ENCODE results near the gene PCBP3.

Gene PCBP3

GRCh38 chr21:45913886-45914285, 270.4 kb downstream of the PCBP3 start:
- Histone ChIP-seq H3F3A (ENCODE audit: insufficient read depth) (no peaks in the 10 kb centered on the region), H2AFZ (ENCODE audit: low read depth, low read length, severe bottlenecking) (no peak overlapping the region), H3K79me2 (ENCODE audit: insufficient read depth, low read length) (no peaks in the 10 kb centered on the region), H3K4me3 (ENCODE audit: insufficient read depth, low read length, poor library complexity, severe bottlenecking) (no peak overlapping the region), H4K20me1 (ENCODE audit: low read depth, low read length) (no peaks in the 10 kb centered on the region), H3K27me3 (ENCODE audit: low read length) (no peaks in the 10 kb centered on the region), H3K36me3 (ENCODE audit: low read length) (no peaks in the 10 kb centered on the region), H3K9ac (ENCODE audit: low read length) (no peak overlapping the region), H3K9me3 (ENCODE audit: insufficient read depth, low read length) (no peaks in the 10 kb centered on the region), H3K4me2 (ENCODE audit: low read depth, low read length, poor library complexity, severe bottlenecking) (no peak overlapping the region), H3K9me2 (replicated peaks; ENCODE audit: insufficient read depth, low read length) (no peaks in the 10 kb centered on the region), H3K27ac (ENCODE audit: low read depth, low read length) (no peak overlapping the region)
- TF ChIP-seq CTCF (IDR thresholded peaks at IDR 0.05; ENCODE audit: insufficient read depth, low read length, poor library complexity, severe bottlenecking): no peak

GRCh38 chr21:45914321-45914845, 270.9 kb downstream of the PCBP3 start:
- TF ChIP-seq CTCF (IDR thresholded peaks at IDR 0.05; ENCODE audit: insufficient read depth, low read length, poor library complexity, severe bottlenecking): no peak
- no peak for TF ChIP-seq EZH2phosphoT487 (conservative IDR thresholded peaks at IDR 0.05; ENCODE audit: low read length)
- no peak overlapping the region for H3K27ac ChIP-seq (ENCODE audit: low read depth, low read length)
- H3K4me2 ChIP-seq (ENCODE audit: low read depth, low read length, poor library complexity, severe bottlenecking): no peak overlapping the region

DNA sequence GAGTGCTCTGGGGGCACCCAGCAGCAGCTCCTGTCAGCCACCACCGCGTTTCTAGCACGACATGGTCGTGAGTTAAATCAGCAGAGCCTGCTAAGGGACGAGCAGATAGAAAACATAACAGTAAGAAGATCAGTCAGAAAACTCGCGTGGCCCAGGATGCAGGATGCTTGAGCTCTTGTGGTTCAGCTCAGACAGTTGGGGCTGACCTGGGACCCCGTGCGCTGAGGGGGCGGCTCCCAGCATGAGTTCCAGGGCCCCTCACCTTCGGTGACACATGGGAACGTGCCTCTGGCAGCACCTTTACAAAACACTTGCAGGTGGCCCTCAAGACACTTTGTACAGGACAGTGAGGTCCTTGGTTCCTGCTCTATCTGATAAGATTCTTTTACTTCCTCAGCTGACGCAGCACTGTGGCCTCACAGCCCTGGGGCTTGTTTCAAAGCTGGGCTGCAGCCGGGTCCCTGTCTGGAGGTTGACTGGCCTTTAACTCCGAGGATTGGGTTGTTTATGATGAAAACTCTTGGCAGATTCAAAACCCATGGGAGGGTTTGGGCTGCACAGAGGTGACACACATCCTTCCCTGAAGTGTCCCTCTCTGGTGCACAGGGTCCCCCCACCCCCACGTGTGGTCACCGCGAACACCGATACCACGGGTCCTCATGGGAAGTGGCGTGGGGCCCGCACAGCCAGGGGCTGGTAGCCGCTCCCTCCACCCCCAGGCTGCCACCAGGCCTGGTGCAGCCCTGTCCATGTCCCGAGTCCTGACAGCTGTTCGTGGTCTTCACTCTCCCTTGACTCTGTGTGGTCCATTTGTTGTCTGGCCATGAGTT, 272.7 kb downstream of the PCBP3 start:
- H3K9ac ChIP-seq (ENCODE audit: low read length): no peak overlapping the region
- H3K9me2 ChIP-seq (replicated peaks; ENCODE audit: insufficient read depth, low read length): no peaks in the 10 kb centered on the region
- H3K36me3 ChIP-seq (ENCODE audit: low read length): no peaks in the 10 kb centered on the region
- H2AFZ ChIP-seq (ENCODE audit: low read depth, low read length, severe bottlenecking): no peak overlapping the region
- no peaks in the 10 kb centered on the region for H3K79me2 ChIP-seq (ENCODE audit: insufficient read depth, low read length)
- H3K4me3 ChIP-seq (ENCODE audit: insufficient read depth, low read length, poor library complexity, severe bottlenecking): no peak overlapping the region
- TF ChIP-seq EZH2phosphoT487 (conservative IDR thresholded peaks at IDR 0.05; ENCODE audit: low read length) (no peak), CTCF (IDR thresholded peaks at IDR 0.05; ENCODE audit: insufficient read depth, low read length, poor library complexity, severe bottlenecking) (no peak)
- no peaks in the 10 kb centered on the region for H3F3A ChIP-seq (ENCODE audit: insufficient read depth)
- no peaks in the 10 kb centered on the region for H4K20me1 ChIP-seq (ENCODE audit: low read depth, low read length)
- no peak overlapping the region for H3K4me2 ChIP-seq (ENCODE audit: low read depth, low read length, poor library complexity, severe bottlenecking)
- no peaks in the 10 kb centered on the region for H3K9me3 ChIP-seq (ENCODE audit: insufficient read depth, low read length)
- H3K27ac ChIP-seq (ENCODE audit: low read depth, low read length): no peak overlapping the region
- H3K27me3 ChIP-seq (ENCODE audit: low read length): no peaks in the 10 kb centered on the region

More at GRCh38 chr21:45914321-45914845, 270.9 kb downstream of the PCBP3 start:
- Histone ChIP-seq H3K9me3 (ENCODE audit: insufficient read depth, low read length) (no peaks in the 10 kb centered on the region), H3K27me3 (ENCODE audit: low read length) (no peaks in the 10 kb centered on the region), H2AFZ (ENCODE audit: low read depth, low read length, severe bottlenecking) (no peak overlapping the region), H3K9ac (ENCODE audit: low read length) (no peak overlapping the region), H4K20me1 (ENCODE audit: low read depth, low read length) (no peaks in the 10 kb centered on the region), H3K4me3 (ENCODE audit: insufficient read depth, low read length, poor library complexity, severe bottlenecking) (no peak overlapping the region), H3K36me3 (ENCODE audit: low read length) (no peaks in the 10 kb centered on the region), H3K79me2 (ENCODE audit: insufficient read depth, low read length) (no peaks in the 10 kb centered on the region), H3F3A (ENCODE audit: insufficient read depth) (no peaks in the 10 kb centered on the region), H3K9me2 (replicated peaks; ENCODE audit: insufficient read depth, low read length) (no peaks in the 10 kb centered on the region)

Data from SU-DHL-6 (cell line).